Esophagus mucosa (tissue), 1 donor: ENCODE results near the gene MSGN1. TPM values are rescaled to one million over a fixed set of nuclear protein-coding genes. Genes with fewer than 3 reads are reported as not detected.

Experiments
- ATAC-seq: fragments of 200-7000 bp; cut with Tn5 transposase; one replicate; pipeline ENCODE4 v1.9.1; 2020
- total RNA-seq: library from RNA; stranded (reverse); gene quantifications from one replicate; pipeline ENCODE4 v1.2.4, GENCODE V29; 2023
- donor health status: DM: yes; HTN: yes; CAD: no.

The MSGN1 gene, protein sequence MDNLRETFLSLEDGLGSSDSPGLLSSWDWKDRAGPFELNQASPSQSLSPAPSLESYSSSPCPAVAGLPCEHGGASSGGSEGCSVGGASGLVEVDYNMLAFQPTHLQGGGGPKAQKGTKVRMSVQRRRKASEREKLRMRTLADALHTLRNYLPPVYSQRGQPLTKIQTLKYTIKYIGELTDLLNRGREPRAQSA
- total RNA-seq: not detected

DNA sequence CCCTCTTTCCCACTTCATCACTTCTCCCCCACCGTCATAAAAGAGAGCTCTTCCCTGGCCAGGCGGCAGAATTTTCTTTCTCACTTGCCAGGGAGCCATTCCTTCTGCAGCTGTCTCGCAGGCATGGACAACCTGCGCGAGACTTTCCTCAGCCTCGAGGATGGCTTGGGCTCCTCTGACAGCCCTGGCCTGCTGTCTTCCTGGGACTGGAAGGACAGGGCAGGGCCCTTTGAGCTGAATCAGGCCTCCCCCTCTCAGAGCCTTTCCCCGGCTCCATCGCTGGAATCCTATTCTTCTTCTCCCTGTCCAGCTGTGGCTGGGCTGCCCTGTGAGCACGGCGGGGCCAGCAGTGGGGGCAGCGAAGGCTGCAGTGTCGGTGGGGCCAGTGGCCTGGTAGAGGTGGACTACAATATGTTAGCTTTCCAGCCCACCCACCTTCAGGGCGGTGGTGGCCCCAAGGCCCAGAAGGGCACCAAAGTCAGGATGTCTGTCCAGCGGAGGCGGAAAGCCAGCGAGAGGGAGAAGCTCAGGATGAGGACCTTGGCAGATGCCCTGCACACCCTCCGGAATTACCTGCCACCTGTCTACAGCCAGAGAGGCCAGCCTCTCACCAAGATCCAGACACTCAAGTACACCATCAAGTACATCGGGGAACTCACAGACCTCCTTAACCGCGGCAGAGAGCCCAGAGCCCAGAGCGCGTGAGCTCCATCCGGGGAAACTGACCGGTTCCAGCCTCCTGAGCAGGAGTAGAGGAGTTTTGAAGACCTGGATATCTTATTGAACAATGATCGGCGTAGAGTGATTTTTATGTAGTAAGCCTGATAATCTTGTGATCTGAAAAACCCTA, at the start of gene MSGN1:
TSS of gene MSGN1 (plus strand) at position 65 of the 850 bp plus-strand sequence. CDS start at position 124, 59 bp downstream.
- ATAC-seq: no peak

- ATAC-seq: no peak
Observed at GRCh38 chr2:17768894-17769293, 47.4 kb upstream of the MSGN1 start.

- no peak for ATAC-seq
Observed at GRCh38 chr2:17771956-17772355, 44.3 kb upstream of the MSGN1 start.

- no peak for ATAC-seq
Observed at GRCh38 chr2:17772532-17772931, 43.7 kb upstream of the MSGN1 start.

DNA sequence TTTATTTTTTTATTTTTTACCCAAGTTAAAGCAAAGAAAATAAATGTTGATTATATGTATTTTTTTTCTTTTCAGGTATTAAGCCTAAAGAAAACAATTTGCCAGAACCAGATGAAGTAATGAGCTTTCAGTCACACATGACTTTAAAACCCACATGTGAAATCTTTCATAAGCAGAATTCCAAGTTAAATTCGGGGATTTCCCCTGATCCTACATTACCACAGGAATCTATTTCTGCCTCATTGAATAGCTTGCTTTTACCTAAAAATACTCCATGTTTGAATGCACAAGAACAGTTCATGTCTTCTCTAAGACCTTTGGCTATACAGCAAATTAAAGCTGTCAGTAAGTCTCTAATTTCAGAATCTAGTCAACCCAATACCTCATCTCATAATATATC, 35.7 kb upstream of the MSGN1 start:
- ATAC-seq: no peak

GRCh38 chr2:17781482-17781881, 34.8 kb upstream of the MSGN1 start:
- no peak for ATAC-seq

DNA sequence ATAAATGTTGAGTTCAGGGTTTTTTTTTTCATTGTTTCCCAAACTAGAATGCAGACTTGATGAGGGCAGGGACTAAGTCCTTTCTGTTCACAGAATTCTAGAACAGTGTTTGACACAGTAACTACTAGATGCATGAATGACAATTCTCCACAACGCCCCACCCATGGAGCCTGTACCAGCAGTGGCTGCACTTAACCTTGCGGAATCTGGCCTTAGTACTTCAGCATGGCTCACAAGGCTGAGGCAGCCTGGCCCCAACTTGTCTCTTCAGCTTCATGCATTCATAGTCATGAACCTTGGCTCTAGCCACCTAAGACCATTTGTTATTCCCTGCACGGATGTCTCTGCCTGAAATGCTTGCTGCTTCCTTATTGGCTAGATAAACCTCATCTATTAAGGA, 29.5 kb upstream of the MSGN1 start:
- ATAC-seq: peak; percentile 70

GRCh38 chr2:17788773-17789172, 27.5 kb upstream of the MSGN1 start:
- ATAC-seq: no peak

DNA sequence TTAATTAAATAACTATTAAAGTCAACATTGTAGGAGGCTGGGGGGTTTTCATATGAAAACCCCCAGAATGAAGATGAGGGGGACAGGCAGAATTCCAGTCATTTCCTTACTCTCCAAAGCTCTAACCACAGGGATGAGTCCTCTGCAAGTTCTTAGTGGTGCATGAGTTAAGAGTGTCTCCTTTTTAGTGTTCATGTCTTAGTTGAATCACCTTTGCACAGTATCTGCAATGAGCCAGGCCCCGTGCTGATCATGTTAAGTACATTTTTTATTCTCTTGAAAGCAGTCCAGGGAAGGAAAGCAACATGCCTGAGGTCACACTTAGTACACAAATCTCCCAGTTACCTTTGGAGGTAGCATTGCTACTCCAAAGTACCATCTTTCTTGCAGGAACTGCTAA, 25.7 kb upstream of the MSGN1 start:
- no peak for ATAC-seq

DNA sequence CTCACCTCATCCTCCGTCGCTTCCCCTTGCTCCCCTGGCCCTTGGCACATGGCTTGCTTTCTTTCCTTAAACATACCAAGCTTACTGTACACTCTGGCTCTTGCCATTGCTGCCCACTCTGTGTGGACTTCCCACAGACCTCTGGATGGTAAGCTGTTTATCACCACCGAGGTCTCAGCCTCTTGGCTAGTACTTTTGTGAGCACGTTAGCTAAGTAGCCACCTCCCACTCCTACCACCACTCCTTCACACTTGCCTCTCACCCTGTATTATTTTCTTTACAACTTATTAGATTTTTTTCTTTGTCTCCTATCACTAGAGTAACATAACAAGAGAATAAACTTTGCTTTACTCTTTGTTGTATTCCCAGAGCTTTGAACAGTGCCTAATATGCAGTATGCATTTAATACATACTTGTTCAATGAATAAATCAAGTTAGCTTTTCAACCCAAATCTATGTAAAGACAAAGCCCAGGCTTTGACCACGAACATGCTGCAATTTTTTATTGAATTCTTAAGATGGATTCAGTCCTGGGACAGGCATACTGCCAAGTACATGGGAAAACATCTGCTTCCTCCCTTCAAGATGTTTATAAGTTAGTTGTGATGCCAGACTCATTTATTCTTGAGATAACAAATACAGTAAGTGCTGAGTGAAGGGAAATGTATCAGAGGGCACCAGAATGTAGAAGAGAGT, 25.0 kb upstream of the MSGN1 start:
- ATAC-seq: no peak

DNA sequence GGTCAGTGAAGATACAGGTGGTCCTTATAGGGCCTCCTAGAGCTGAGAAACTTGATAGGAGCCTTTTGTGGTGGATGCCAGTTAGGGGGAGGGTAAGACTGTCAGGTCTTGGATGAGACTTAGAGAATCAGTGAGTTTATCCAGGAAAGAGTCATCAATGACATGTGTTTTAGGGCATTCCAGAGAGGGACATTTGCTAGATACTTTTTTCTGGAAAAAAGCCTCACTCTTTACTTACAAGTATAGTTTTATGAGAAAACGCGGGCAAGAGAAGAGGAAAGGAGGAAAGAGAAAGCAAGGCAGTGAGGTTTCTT, 24.5 kb upstream of the MSGN1 start:
- no peak for ATAC-seq

DNA sequence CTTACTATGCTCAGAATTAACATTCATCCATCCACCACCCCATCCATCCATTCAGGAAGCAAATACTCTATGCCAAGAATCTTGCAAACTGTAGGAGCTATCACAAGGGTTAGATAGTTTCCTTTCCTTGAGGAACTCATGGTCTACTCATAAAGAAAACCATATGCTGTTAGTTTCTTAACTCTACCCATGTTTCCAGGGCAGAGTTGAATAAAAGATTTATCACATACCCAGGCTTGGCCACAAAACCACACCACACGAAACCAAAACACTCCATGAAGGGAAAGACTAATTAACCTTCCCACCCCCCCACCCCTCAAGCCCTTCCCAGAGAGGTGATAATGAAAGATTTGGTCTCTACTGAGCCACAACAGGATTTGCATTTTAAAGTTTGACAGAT, 23.7 kb upstream of the MSGN1 start:
- no peak for ATAC-seq

GRCh38 chr2:17793296-17793695, 23.0 kb upstream of the MSGN1 start:
- ATAC-seq: no peak

GRCh38 chr2:17793803-17794354, 22.4 kb upstream of the MSGN1 start:
- ATAC-seq: no peak

DNA sequence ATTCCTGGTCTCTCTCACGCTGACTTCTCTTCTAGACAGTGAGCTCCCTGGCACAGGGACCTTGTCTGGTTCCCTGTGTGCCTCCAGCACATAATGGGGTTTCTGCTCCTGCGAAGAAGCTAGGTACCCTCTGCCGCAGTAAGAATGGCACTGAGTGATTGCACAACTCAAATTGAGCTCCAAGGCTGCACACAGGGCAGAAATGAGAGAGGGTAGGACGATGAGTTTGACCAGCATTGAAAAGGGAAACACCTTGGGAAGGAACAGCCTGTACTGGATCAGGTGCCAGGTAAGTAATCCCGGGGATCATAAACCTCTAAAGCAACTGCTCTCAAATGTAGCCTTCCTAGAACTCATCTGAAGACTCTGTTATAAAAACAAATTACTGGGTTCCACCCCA, 21.0 kb upstream of the MSGN1 start:
- peak; percentile 88 for ATAC-seq

DNA sequence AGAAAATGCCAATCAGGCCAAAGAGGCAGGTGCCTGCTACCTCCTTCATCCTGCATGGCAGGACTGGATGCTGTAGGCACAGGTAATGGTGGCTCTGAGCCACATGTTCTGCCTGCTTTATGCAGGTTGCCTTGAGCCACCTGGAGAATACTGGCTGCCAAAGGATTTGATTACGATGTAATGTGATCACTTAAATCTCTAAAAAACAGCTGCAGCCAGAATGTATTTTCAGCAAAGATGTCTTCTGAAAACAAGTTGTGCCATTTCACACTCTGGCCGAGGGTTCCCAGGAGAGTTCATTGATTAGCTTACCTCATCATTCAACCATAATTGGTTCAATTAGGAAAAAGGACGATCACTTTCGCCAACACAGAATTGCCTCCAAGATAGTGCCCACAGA, 17.9 kb upstream of the MSGN1 start:
- no peak for ATAC-seq

- ATAC-seq: no peak
Observed at GRCh38 chr2:17799301-17800120, 16.7 kb upstream of the MSGN1 start.

GRCh38 chr2:17800219-17800618, 16.0 kb upstream of the MSGN1 start:
- ATAC-seq: no peak

GRCh38 chr2:17800693-17801458, 15.4 kb upstream of the MSGN1 start:
- ATAC-seq: no peak

DNA sequence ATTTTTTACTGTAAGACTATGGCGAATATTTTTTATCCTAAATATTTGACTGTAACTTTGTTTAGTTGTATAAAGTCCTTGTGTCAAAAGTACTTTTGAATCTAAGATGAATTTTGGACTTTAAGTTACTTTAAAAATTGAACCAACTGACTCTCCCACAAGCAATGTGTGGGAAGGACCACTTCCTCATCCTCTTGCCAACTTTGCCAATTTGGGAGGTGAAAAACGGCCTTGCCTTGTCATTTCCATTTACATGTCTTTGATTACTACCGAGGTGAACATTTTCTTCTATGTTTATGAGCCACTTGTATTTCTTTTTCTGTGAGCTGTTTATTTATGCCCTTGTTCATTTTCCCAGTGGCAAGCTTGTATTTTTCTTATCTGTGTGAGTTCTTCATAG, 12.8 kb upstream of the MSGN1 start:
- ATAC-seq: no peak

- no peak for ATAC-seq
Observed at GRCh38 chr2:17804358-17804757, 11.9 kb upstream of the MSGN1 start.

DNA sequence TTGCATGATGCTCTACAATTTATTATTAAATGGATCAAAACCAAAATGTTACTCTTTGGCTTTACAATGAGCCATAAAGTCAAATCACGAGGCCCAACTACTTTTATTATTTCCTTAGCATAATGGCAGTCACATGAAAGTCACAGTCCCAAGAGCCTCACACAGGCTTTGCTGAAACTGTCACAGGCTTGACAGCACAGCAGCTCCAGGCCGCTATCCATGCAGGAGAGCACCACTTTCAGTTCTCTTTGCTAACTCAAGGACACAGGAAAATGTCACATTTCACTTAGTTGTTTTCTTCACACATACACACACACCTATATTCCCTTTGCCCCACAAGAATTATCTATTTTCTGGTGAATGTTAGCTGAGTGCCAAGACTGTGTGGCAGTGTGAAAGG, 11.1 kb upstream of the MSGN1 start:
- no peak for ATAC-seq
